Measurements from ENCODE around the gene SIGMAR1. TPM values are rescaled to one million over a fixed set of nuclear protein-coding genes. Genes with fewer than 3 reads are reported as not detected.
"Not testable (repeated sequence)": the region's sequence is repeated elsewhere in the genome, so short reads cannot be mapped to it uniquely, and the experiment has no call there.

The SIGMAR1 gene
- total RNA-seq, 1 donor: 97.8 TPM

- H3K4me3 ChIP-seq (ENCODE audit: low read depth, low read length): no peak overlapping the region
- no peak for DNase-seq (ENCODE audit: low read depth)
- TF ChIP-seq, protein P1, sequence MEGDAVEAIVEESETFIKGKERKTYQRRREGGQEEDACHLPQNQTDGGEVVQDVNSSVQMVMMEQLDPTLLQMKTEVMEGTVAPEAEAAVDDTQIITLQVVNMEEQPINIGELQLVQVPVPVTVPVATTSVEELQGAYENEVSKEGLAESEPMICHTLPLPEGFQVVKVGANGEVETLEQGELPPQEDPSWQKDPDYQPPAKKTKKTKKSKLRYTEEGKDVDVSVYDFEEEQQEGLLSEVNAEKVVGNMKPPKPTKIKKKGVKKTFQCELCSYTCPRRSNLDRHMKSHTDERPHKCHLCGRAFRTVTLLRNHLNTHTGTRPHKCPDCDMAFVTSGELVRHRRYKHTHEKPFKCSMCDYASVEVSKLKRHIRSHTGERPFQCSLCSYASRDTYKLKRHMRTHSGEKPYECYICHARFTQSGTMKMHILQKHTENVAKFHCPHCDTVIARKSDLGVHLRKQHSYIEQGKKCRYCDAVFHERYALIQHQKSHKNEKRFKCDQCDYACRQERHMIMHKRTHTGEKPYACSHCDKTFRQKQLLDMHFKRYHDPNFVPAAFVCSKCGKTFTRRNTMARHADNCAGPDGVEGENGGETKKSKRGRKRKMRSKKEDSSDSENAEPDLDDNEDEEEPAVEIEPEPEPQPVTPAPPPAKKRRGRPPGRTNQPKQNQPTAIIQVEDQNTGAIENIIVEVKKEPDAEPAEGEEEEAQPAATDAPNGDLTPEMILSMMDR (IDR thresholded peaks at IDR 0.05; ENCODE audit: insufficient read depth, low read length): no peak
Measured at GRCh38 chr9:34644766-34645314, 7.3 kb upstream of the SIGMAR1 start.

DNA sequence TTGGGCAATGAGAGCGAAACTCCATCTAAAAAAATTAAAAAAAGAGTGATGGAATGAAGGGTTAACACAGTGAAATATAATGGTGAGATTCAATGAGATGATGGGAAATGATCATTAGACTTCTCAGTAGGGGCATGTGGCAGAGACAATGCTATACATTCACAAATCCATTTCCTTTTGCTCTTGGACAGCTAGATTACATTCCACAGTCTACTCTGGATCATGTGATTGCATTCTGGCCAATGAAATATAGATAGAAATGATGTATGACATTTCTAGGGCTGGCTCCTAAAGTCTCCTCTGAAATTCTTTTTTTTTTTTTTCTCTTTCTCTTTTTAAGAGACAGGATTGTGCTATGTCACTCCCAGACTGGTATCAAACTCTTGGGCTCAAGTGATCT, 5.1 kb upstream of the SIGMAR1 start:
- H3K4me3 ChIP-seq (ENCODE audit: low read depth, low read length): no peak overlapping the region
- DNase-seq (ENCODE audit: low read depth): peak; percentile 15
- TF ChIP-seq, protein P1 (IDR thresholded peaks at IDR 0.05; ENCODE audit: insufficient read depth, low read length): no peak

DNA sequence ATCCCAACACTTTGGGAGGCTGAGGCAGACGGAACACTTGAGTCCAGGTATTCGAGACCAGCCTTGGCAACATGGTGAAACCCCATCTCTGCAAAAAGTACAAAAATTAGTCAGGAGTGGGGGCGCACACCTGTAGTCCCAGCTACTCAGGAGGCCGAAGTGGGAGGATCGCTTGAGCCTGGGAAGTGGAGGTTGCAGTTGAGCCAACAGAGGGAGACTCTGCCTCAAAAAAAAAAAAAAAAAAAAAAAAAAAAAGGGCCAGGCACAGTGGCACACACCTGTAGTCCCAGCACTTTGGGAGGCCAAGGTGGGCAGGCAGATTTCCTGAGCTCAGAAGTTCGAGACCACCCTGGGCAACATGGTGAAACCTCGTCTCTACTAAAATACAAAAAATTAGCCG, 1.7 kb upstream of the SIGMAR1 start:
- H3K4me3 ChIP-seq (ENCODE audit: low read depth, low read length); DNase-seq (ENCODE audit: low read depth): not testable (repeated sequence)

- TF ChIP-seq, protein P1 (IDR thresholded peaks at IDR 0.05; ENCODE audit: insufficient read depth, low read length): no peak
- DNase-seq (ENCODE audit: low read depth): no peak
- peak overlapping the region; percentile 81 for H3K4me3 ChIP-seq (ENCODE audit: low read depth, low read length)
Measured at GRCh38 chr9:34638138-34638445, 505 bp upstream of the SIGMAR1 start.

DNA sequence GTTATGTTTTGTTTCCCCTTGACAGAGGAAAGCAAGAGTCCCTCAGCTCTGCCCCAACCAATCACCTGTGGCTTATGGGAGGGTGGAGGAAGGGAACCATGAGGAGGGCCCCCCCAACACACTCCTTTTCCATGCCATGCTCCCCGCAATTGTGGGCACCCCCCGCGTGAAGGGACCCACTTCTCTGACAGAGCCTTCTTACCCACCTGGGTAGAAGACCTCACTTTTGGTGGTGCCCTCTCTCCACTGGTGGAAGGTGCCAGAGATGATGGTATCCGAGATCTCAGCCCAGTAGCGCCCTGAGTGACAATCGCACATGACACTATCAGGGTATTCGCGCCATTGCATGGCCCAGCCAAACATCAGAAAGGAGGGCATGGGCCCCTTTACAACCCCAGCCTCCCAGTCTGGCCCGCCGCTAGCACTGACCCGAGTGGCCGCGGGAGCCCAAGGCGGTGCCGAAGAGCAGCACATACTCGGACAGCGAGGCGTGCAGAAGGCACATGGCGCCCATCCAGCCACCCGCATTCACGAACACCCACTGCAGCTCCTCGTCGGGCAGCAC, 714 bp downstream of the SIGMAR1 start:
- peak; percentile 44 for DNase-seq (ENCODE audit: low read depth)
- peak overlapping the region; percentile 81 for H3K4me3 ChIP-seq (ENCODE audit: low read depth, low read length)
- TF ChIP-seq, protein P1 (IDR thresholded peaks at IDR 0.05; ENCODE audit: insufficient read depth, low read length): no peak

DNA sequence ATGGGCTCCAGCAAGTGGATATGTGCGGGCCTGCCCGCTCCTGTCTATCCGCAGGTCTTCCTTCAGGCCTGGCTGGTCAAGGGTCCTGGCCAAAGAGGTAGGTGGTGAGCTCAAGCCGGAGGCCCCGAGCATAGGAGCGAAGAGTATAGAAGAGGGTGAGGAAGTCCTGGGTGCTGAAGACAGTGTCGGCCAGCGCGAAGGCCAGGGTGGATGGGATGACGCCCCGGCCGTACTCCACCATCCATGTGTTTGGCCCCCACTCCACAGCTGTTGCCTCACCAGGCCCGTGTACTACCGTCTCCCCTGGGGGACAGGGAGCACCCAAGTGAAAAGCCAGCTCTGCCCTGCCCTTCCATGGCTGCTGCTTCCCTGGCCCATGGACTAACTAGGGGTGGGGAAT, 2.0 kb downstream of the SIGMAR1 start:
- DNase-seq (ENCODE audit: low read depth): no peak
- H3K4me3 ChIP-seq (ENCODE audit: low read depth, low read length): no peak overlapping the region
- TF ChIP-seq, protein P1 (IDR thresholded peaks at IDR 0.05; ENCODE audit: insufficient read depth, low read length): no peak

DNA sequence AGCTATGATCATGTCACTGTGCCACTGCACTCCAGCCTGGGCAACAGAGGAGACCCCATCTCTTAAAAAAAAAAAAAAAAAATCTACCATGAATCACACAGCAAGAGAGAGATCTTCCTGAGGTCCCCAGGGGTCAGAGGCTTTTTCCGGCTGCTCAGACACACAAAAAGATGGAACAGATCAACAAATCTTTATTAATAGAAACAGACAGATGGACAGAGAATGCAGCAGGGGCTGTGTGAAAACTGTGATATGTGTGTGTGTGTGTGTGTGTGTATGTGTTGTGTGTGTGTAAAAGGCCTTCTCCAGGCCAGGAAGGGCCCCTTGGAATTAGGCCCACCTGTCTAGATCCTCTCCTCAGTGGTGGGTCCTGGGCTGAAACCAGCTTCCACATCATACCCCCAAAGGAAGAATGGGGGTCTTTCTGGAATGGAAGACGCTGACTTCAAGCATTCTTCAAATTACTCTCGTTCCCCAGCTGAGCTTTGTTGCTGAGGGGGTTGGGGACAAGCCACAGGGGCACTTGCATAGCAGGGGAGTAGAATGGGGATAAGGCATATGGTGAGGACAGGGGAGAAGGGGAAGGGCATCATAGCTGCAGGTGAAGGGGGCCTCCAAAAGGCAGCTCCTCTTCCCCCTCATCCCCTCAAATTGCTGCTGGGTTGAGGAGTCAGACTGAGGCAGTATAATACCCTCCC, 2.9 kb downstream of the SIGMAR1 start:
- TF ChIP-seq, protein P1 (IDR thresholded peaks at IDR 0.05; ENCODE audit: insufficient read depth, low read length): no peak
- DNase-seq (ENCODE audit: low read depth): no peak
- no peak overlapping the region for H3K4me3 ChIP-seq (ENCODE audit: low read depth, low read length)

All from fibroblast of the aortic adventitia (primary cell).